Measurements from ENCODE around the gene SCARB1.

- no peak for TF ChIP-seq CTCF (IDR thresholded peaks at IDR 0.05; ENCODE audit: poor library complexity)
- TF ChIP-seq EZH2phosphoT487 (IDR thresholded peaks at IDR 0.05; ENCODE audit: low read depth, severe bottlenecking, unreplicated experiment): no peak
Observed at GRCh38 chr12:124817076-124818000, 46.3 kb downstream of the SCARB1 start.
